Osteoblast (primary cell): Measurements from ENCODE around the gene MEAF6. TPM values are rescaled to one million over a fixed set of nuclear protein-coding genes. Genes with fewer than 3 reads are reported as not detected.
A peak's percentile ranks its signal among the peaks of the same experiment; 100 is the strongest.
"Not testable (repeated sequence)": the region's sequence is repeated elsewhere in the genome, so short reads cannot be mapped to it uniquely, and the experiment has no call there.

Experiments used
- DNase-seq: peaks from one replicate; pipeline ENCODE4 v3.0.0; 2011; ENCODE audit warnings: low spot score, mixed read lengths; ENCODE audit not compliant: insufficient read length; ENCODE audit errors: missing footprints
- H2AFZ ChIP-seq: 2 replicates; pipeline ENCODE4 v1.6.0; 2011; ENCODE audit warnings: mild to moderate bottlenecking, low read length
- H3K27ac ChIP-seq: 2 replicates; pipeline ENCODE4 v1.5.1; 2011; ENCODE audit warnings: mild to moderate bottlenecking, low read depth, low read length, moderate library complexity
- H3K27me3 ChIP-seq: 2 replicates; pipeline ENCODE4 v1.6.0; 2012; ENCODE audit warnings: mild to moderate bottlenecking, control low read depth, inconsistent platforms, low read length, moderate library complexity; ENCODE audit not compliant: insufficient read depth
- H3K36me3 ChIP-seq: 2 replicates; pipeline ENCODE4 v1.5.1; 2011; ENCODE audit warnings: mild to moderate bottlenecking, low read length, control low read depth, moderate library complexity; ENCODE audit not compliant: insufficient read depth
- H3K4me1 ChIP-seq: 2 replicates; pipeline ENCODE4 v1.5.1; 2011; ENCODE audit warnings: mild to moderate bottlenecking, low read length, control low read depth, moderate library complexity; ENCODE audit not compliant: insufficient read depth
- H3K4me2 ChIP-seq: 2 replicates; pipeline ENCODE4 v1.6.0; 2011; ENCODE audit warnings: mild to moderate bottlenecking, low read length; ENCODE audit not compliant: insufficient read depth
- H3K4me3 ChIP-seq: fragments of 200-600 bp; sonication (generic); 3 replicates; pipeline ENCODE4 v1.5.1; 2012; ENCODE audit warnings: mild to moderate bottlenecking, low read length, inconsistent platforms; ENCODE audit not compliant: insufficient read depth
- H3K79me2 ChIP-seq: 2 replicates; pipeline ENCODE4 v1.6.0; 2012; ENCODE audit warnings: mild to moderate bottlenecking, low read length, control low read depth, inconsistent platforms; ENCODE audit not compliant: insufficient read depth
- H3K9me3 ChIP-seq: 2 replicates; pipeline ENCODE4 v1.5.1; 2011; ENCODE audit warnings: low read depth, low read length, control low read depth
- H4K20me1 ChIP-seq: 2 replicates; pipeline ENCODE4 v1.6.0; 2012; ENCODE audit warnings: mild to moderate bottlenecking, low read length, control low read depth; ENCODE audit not compliant: insufficient read depth
- total RNA-seq: library from RNA; depleted of rRNA; stranded (reverse); fragments of >200 nt; gene quantifications from 2 replicates; pipeline ENCODE4 v1.2.3, GENCODE V29; 2012
- TF ChIP-seq, protein P1 (sequence below): IDR thresholded peaks from 2 replicates; pipeline ENCODE4 v1.5.1; 2011; ENCODE audit warnings: mild to moderate bottlenecking, low read depth, low read length, moderate library complexity; ENCODE audit errors: extremely low read depth

MEAF6 gene
- total RNA-seq, 1 donor: 64.1 TPM

DNA sequence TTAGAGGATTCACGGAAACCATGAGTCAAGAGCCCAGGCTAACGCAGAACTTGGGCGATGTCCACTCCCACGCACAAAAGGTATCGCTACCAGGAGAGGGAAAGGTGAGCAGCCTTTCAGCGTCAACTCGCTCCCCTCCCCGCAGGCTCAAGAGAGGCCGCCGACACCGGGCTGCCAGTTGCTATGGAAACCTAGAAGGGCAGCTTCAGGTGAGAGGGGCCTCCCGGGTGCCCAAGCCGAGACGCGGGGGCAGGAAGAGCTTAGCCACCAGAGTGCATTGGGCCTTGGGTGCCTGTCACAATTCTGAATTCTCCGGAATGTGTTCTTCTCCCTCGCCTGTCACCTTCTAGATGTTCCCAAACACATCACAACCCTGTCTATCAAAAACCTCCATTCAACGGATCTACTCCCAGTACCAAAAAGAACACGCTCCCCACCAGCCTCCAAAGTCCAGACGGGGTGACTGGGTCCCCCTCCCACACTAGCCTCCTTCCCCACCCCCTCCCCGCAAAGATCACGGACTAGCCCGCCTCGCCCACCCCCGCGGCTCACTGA is 694 bp downstream of the MEAF6 start:
- Histone ChIP-seq H3K4me2 (peak overlapping the region; percentile 80), H3K4me1 (peaks cover 18% of the 10 kb centered on the region), H3K4me3 (peak overlapping the region; percentile 91), H3K79me2 (peaks cover 32% of the 10 kb centered on the region), H3K27me3 (no peaks in the 10 kb centered on the region), H2AFZ (peak overlapping the region; percentile 68), H3K9me3 (no peaks in the 10 kb centered on the region), H4K20me1 (peaks cover 17% of the 10 kb centered on the region), H3K27ac (peak overlapping the region; percentile 21), H3K36me3 (peaks cover 27% of the 10 kb centered on the region)
- TF ChIP-seq, protein P1, sequence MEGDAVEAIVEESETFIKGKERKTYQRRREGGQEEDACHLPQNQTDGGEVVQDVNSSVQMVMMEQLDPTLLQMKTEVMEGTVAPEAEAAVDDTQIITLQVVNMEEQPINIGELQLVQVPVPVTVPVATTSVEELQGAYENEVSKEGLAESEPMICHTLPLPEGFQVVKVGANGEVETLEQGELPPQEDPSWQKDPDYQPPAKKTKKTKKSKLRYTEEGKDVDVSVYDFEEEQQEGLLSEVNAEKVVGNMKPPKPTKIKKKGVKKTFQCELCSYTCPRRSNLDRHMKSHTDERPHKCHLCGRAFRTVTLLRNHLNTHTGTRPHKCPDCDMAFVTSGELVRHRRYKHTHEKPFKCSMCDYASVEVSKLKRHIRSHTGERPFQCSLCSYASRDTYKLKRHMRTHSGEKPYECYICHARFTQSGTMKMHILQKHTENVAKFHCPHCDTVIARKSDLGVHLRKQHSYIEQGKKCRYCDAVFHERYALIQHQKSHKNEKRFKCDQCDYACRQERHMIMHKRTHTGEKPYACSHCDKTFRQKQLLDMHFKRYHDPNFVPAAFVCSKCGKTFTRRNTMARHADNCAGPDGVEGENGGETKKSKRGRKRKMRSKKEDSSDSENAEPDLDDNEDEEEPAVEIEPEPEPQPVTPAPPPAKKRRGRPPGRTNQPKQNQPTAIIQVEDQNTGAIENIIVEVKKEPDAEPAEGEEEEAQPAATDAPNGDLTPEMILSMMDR: no peak
- DNase-seq: peak; percentile 75

DNA sequence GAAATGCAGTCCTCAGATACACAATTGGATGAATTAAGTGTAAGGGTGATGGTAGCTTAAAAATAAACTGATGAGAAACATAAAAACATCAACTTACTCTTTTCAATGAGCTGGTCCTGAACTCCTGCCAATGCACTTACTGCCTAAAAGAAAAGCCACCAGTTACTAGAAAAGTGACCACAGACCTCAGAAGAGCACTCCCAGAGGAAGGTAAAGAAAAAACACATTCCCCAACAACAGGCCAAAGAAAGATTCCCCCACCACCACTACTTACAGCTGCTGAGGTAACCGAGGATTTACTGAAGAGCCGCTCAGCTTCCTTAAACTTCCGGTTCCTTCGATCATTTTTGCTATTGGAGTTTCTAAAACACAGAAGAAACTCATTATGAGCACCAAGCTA is 5.4 kb downstream of the MEAF6 start:
- TF ChIP-seq, protein P1: peak; percentile 46
- Histone ChIP-seq H3K4me3 (no peak overlapping the region), H4K20me1 (peaks cover 20% of the 10 kb centered on the region), H3K4me2 (no peak overlapping the region), H3K9me3 (no peaks in the 10 kb centered on the region), H3K36me3 (peaks cover 51% of the 10 kb centered on the region), H3K79me2 (peaks cover 38% of the 10 kb centered on the region), H3K27ac (no peak overlapping the region), H3K4me1 (peaks cover 12% of the 10 kb centered on the region), H2AFZ (no peak overlapping the region), H3K27me3 (no peaks in the 10 kb centered on the region)
- DNase-seq: peak; percentile 58

DNA sequence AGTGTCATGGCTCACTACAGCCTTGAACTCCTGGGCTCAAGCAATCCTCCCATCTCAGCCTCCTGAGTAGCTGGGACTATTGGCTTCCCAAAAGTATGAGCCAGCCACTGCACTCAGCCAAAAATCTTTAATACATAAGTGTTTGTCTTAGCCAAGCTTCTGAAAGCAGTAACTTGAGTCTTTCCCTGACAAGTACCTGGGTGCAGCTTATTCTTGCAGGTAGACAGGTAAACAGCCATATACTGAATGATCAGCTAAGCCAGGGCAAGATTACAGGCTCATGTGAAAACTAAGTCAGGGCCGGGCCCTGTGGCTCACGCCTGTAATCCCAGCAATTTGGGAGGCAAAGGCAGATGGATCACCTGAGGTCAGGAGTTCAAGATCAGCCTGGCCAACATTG is 7.8 kb downstream of the MEAF6 start:
- Histone ChIP-seq H3K9me3 (no peaks in the 10 kb centered on the region), H2AFZ (no peak overlapping the region), H3K4me1 (peaks cover 5% of the 10 kb centered on the region), H3K36me3 (peaks cover 37% of the 10 kb centered on the region), H3K27ac (no peak overlapping the region), H3K4me2 (no peak overlapping the region), H4K20me1 (peaks cover 8% of the 10 kb centered on the region), H3K4me3 (no peak overlapping the region), H3K79me2 (peaks cover 20% of the 10 kb centered on the region), H3K27me3 (no peaks in the 10 kb centered on the region)
- no peak for DNase-seq
- TF ChIP-seq, protein P1: no peak

DNA sequence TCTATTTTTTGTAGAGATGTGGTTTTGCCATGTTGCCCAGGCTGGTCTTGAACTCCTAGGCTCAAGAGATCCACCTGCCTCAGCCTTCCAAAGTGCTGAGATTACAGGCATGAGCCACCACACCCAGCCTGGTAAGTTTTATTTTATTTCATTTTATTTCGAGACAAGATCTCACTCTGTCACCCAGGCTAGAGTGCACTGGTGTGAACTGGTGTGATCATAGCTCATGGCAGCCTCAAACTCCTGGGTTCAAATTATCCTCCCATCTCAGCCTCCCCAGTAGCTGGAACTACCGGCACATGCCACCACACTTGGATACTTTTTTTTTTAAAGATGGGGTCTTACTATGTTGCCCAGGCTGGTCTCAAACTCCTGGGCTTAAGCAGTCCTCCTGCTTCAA is 11.8 kb downstream of the MEAF6 start:
- H3K4me3 ChIP-seq, H3K27ac ChIP-seq, H3K27me3 ChIP-seq, H3K4me2 ChIP-seq, H2AFZ ChIP-seq, H3K9me3 ChIP-seq, DNase-seq, H3K4me1 ChIP-seq: not testable (repeated sequence)
- peaks cover 20% of the 10 kb centered on the region for H3K79me2 ChIP-seq
- H4K20me1 ChIP-seq: peaks cover 11% of the 10 kb centered on the region
- peaks cover 28% of the 10 kb centered on the region for H3K36me3 ChIP-seq
